Esophagus squamous epithelium (tissue), 4 donors: ENCODE measurements around the gene WIZ.

Experiments used
- CTCF ChIP-seq, 6 experiments: fragments of 450-650 bp in 4 of 6; fragments of 200-600 bp in 2 of 6; sonication (generic) in 2 of 6; IDR thresholded peaks; one replicate each; pipeline ENCODE4 v1.5.1; 2016 to 2019; ENCODE audit warnings: antibody characterized with exemption in 6 of 6, mild to moderate bottlenecking in 4 of 6, moderate library complexity in 4 of 6
- POLR2A ChIP-seq, 4 donors: fragments of 450-650 bp; IDR thresholded peaks; one replicate each; pipeline ENCODE4 v1.6.1; 2017; ENCODE audit warnings: antibody characterized with exemption in 4 of 4, mild to moderate bottlenecking in 4 of 4, moderate library complexity in 3 of 4

- no peak for TF ChIP-seq CTCF (IDR thresholded peaks at IDR 0.05)
- no peak for TF ChIP-seq POLR2A (IDR thresholded peaks at IDR 0.05)
These were observed 21.9 kb upstream of the WIZ start for GRCh38 chr19:15471639-15472101.
